Right lobe of liver (tissue), 4 donors: ENCODE measurements around the gene SYPL1.

Experiments
- CTCF ChIP-seq, 4 donors: fragments of 200-600 bp in 3 of 4; fragments of 450-650 bp in 1 of 4; IDR thresholded peaks; one replicate each; pipeline versions ENCODE4 v1.5.1 to v1.8.0; 2016 to 2022; ENCODE audit warnings: antibody characterized with exemption in 4 of 4, mild to moderate bottlenecking in 2 of 4
- POLR2A ChIP-seq: fragments of 450-650 bp; IDR thresholded peaks from one replicate; pipeline ENCODE4 v1.6.1; 2017; ENCODE audit warnings: antibody characterized with exemption, mild to moderate bottlenecking
- donor health status: DM: no; HTN: no; CAD: no.
- donor health status: DM: no; HTN: no; CAD: no.
- donor health status: DM: no; HTN: yes; CAD: no.

GRCh38 chr7:106112972-106113421 is 885 bp upstream of the SYPL1 start:
- TF ChIP-seq CTCF (IDR thresholded peaks at IDR 0.05) (no peak), POLR2A (no peak)
